H1 (cell line): Measurements from ENCODE around the gene MEF2A. TPM values are rescaled to one million over a fixed set of nuclear protein-coding genes. Genes with fewer than 3 reads are reported as not detected.

Source experiments
- CTCF ChIA-PET: fragments of 300-600 bp; sonication (Branson Sonifier 250); formaldehyde crosslinking; loops from one replicate; lab custom pipeline; 2021; ENCODE audit not compliant: partially characterized antibody; lab: Charles Lee
- POLR2A ChIA-PET: fragments of 300-600 bp; sonication (Branson Sonifier 250); formaldehyde crosslinking; loops from one replicate; lab custom pipeline; 2021; ENCODE audit warnings: inconsistent platforms; ENCODE audit not compliant: partially characterized antibody; lab: Charles Lee
- DNase-seq, 2 experiments: peaks; one replicate each; pipeline versions ENCODE4 v3.0.0 to v3.0.0-alpha.2; 2010 to 2022; ENCODE audit warnings: low spot score in 2 of 2, low read depth in 1 of 2, mixed read lengths in 1 of 2
- FAIRE-seq: peaks from 2 replicates; lab custom pipeline; 2011; peaks lifted over from hg19 to GRCh38; lab: Jason Lieb, UNC
- H2AFZ ChIP-seq: 2 replicates; pipeline ENCODE4 v1.8.1; 2012; ENCODE audit warnings: low read length, inconsistent platforms
- H2AK5ac ChIP-seq: 2 replicates; pipeline ENCODE4 v1.6.1; 2013; ENCODE audit warnings: low read depth, low read length
- H2BK120ac ChIP-seq: replicated peaks from 2 replicates; pipeline ENCODE3; 2013; ENCODE audit warnings: low read depth, low read length, inconsistent platforms
- H2BK12ac ChIP-seq: 2 replicates; pipeline ENCODE4 v1.6.1; 2013; ENCODE audit warnings: low read depth, low read length
- H2BK15ac ChIP-seq: 2 replicates; pipeline ENCODE4 v1.6.1; 2013; ENCODE audit warnings: low read length
- H2BK20ac ChIP-seq: 2 replicates; pipeline ENCODE4 v1.6.1; 2013; ENCODE audit warnings: low read length
- H2BK5ac ChIP-seq: 2 replicates; pipeline ENCODE4 v1.6.1; 2013; ENCODE audit warnings: low read depth, low read length
- H3K14ac ChIP-seq: 2 replicates; pipeline ENCODE4 v1.6.1; 2013; ENCODE audit warnings: inconsistent platforms; ENCODE audit not compliant: insufficient read length
- H3K18ac ChIP-seq: 2 replicates; pipeline ENCODE4 v1.6.1; 2013; ENCODE audit warnings: low read length; ENCODE audit errors: extremely low read depth
- H3K23ac ChIP-seq: 2 replicates; pipeline ENCODE4 v1.6.1; 2013; ENCODE audit warnings: inconsistent platforms; ENCODE audit not compliant: insufficient read length
- H3K23me2 ChIP-seq: 2 replicates; pipeline ENCODE4 v1.6.1; 2013; ENCODE audit warnings: low read depth, low read length
- H3K27ac ChIP-seq: 2 replicates; pipeline ENCODE4 v1.6.1; 2011; ENCODE audit warnings: low read depth, low read length, inconsistent platforms
- H3K27me3 ChIP-seq, 4 experiments: replicated peaks in 1 of 4; 1 replicate in 1 of 4; 2 replicates in 3 of 4; pipeline versions ENCODE4 v1.6.1 to v1.8.1; 2011 to 2013; ENCODE audit warnings: low read length in 3 of 4, mild to moderate bottlenecking in 3 of 4, inconsistent platforms in 2 of 4, mixed read lengths in 2 of 4, moderate library complexity in 1 of 4; ENCODE audit not compliant: control insufficient read depth in 3 of 4, insufficient read depth in 3 of 4; ENCODE audit errors: extremely low read depth in 1 of 4
- H3K36me3 ChIP-seq, 4 experiments: 2 replicates each; pipeline versions ENCODE4 v1.6.1 to v1.8.1; 2011 to 2013; ENCODE audit warnings: mild to moderate bottlenecking in 4 of 4, low read length in 3 of 4, moderate library complexity in 2 of 4, control low read depth in 1 of 4, inconsistent platforms in 1 of 4; ENCODE audit not compliant: insufficient read depth in 4 of 4, control insufficient read depth in 2 of 4
- H3K4ac ChIP-seq: replicated peaks from 2 replicates; pipeline ENCODE3; 2013; ENCODE audit warnings: low read length, low read depth, mixed read lengths, inconsistent platforms; ENCODE audit not compliant: insufficient read length
- H3K4me1 ChIP-seq, 4 experiments: replicated peaks in 1 of 4; 1 replicate in 1 of 4; 2 replicates in 3 of 4; pipeline versions ENCODE4 v1.6.1 to v1.8.1; 2011 to 2013; ENCODE audit warnings: low read length in 3 of 4, inconsistent platforms in 2 of 4, mixed read lengths in 1 of 4; ENCODE audit not compliant: insufficient read depth in 4 of 4, control insufficient read depth in 3 of 4
- H3K4me2 ChIP-seq, 2 experiments: 2 replicates each; pipeline versions ENCODE4 v1.6.1 to v1.8.1; 2011 to 2013; ENCODE audit warnings: low read depth in 2 of 2, low read length in 2 of 2, control low read depth in 1 of 2, inconsistent platforms in 1 of 2, mild to moderate bottlenecking in 1 of 2; ENCODE audit not compliant: insufficient read depth in 1 of 2
- H3K4me3 ChIP-seq, 4 experiments: fragments of 200-600, 300-600 bp in 1 of 4; sonication (generic), shearing (Covaris generic), sonication (Bioruptor Twin) in 1 of 4; 2 replicates each; pipeline versions ENCODE4 v1.5.1 to v1.8.1; 2011 to 2016; ENCODE audit warnings: low read length in 4 of 4, low read depth in 3 of 4, control low read depth in 2 of 4, inconsistent platforms in 2 of 4, mild to moderate bottlenecking in 2 of 4, mixed read lengths in 1 of 4, moderate library complexity in 1 of 4; ENCODE audit not compliant: insufficient read depth in 2 of 4; ENCODE audit errors: extremely low read depth in 1 of 4
- H3K56ac ChIP-seq: replicated peaks from 2 replicates; pipeline ENCODE3; 2013; ENCODE audit warnings: low read depth, mild to moderate bottlenecking, mixed read lengths, low read length, inconsistent platforms; ENCODE audit not compliant: insufficient read length
- H3K79me1 ChIP-seq: 2 replicates; pipeline ENCODE4 v1.6.1; 2013; ENCODE audit warnings: low read depth, low read length, control low read depth
- H3K79me2 ChIP-seq, 2 experiments: 2 replicates each; pipeline versions ENCODE4 v1.6.1 to v1.8.1; 2012 to 2013; ENCODE audit warnings: low read length in 2 of 2, mild to moderate bottlenecking in 2 of 2, inconsistent platforms in 1 of 2; ENCODE audit not compliant: insufficient read depth in 2 of 2, control insufficient read depth in 1 of 2
- H3K9ac ChIP-seq, 4 experiments: replicated peaks in 1 of 4; 1 replicate in 1 of 4; 2 replicates in 3 of 4; pipeline versions ENCODE4 v1.6.1 to v1.8.1; 2011 to 2013; ENCODE audit warnings: low read depth in 3 of 4, low read length in 3 of 4, control low read depth in 2 of 4, mild to moderate bottlenecking in 2 of 4, moderate library complexity in 2 of 4, inconsistent platforms in 1 of 4; ENCODE audit errors: extremely low read depth in 1 of 4
- H3K9me3 ChIP-seq, 2 experiments: 2 replicates each; pipeline versions ENCODE4 v1.6.1 to v1.8.1; 2012 to 2013; ENCODE audit warnings: mild to moderate bottlenecking in 2 of 2, moderate library complexity in 2 of 2, control low read depth in 1 of 2, inconsistent platforms in 1 of 2, low read depth in 1 of 2, low read length in 1 of 2, mixed read lengths in 1 of 2; ENCODE audit not compliant: insufficient read depth in 2 of 2
- H4K20me1 ChIP-seq, 2 experiments: replicated peaks in 1 of 2; 2 replicates each; pipeline versions ENCODE3 to v1.8.1; 2011 to 2013; ENCODE audit warnings: inconsistent platforms in 2 of 2, low read length in 2 of 2, mild to moderate bottlenecking in 1 of 2; ENCODE audit not compliant: insufficient read depth in 2 of 2, control insufficient read depth in 1 of 2
- H4K5ac ChIP-seq: 2 replicates; pipeline ENCODE4 v1.6.1; 2013; ENCODE audit warnings: low read length, low read depth, mixed read lengths, inconsistent platforms; ENCODE audit not compliant: insufficient read length
- H4K8ac ChIP-seq: 2 replicates; pipeline ENCODE4 v1.8.0; 2013; ENCODE audit warnings: mild to moderate bottlenecking, moderate library complexity, low read length, inconsistent platforms; ENCODE audit not compliant: insufficient read depth; ENCODE audit errors: extremely low read depth
- H4K91ac ChIP-seq: replicated peaks from 2 replicates; pipeline ENCODE3; 2013; ENCODE audit warnings: low read length, mixed read lengths, inconsistent platforms; ENCODE audit not compliant: insufficient read length
- BACH1 ChIP-seq: IDR thresholded peaks from 2 replicates; pipeline ENCODE4 v1.6.1; 2012; ENCODE audit warnings: low read length, improper control_type of control experiment
- CREB1 ChIP-seq: IDR thresholded peaks from 2 replicates; pipeline ENCODE4 v1.6.1; 2012; ENCODE audit warnings: inconsistent platforms
- MAFK ChIP-seq: IDR thresholded peaks from 2 replicates; pipeline ENCODE4 v1.6.1; 2012; ENCODE audit warnings: low read depth, mild to moderate bottlenecking, improper control_type of control experiment, low read length
- POLR2A ChIP-seq, 2 experiments: IDR thresholded peaks; 1 replicate in 1 of 2; 2 replicates in 1 of 2; pipeline ENCODE4 v1.6.1; 2011; ENCODE audit warnings: low read depth in 2 of 2, low read length in 2 of 2, mild to moderate bottlenecking in 2 of 2; ENCODE audit errors: control extremely low read depth in 1 of 2
- POLR2AphosphoS5 ChIP-seq: IDR thresholded peaks from 2 replicates; pipeline ENCODE4 v1.6.1; 2011; ENCODE audit warnings: low read depth, low read length
- RBBP5 ChIP-seq: IDR thresholded peaks from 2 replicates; pipeline ENCODE4 v1.7.1; 2012; ENCODE audit warnings: low read depth, mild to moderate bottlenecking, inconsistent platforms, low read length, moderate library complexity, borderline replicate concordance
- TAF1 ChIP-seq: IDR thresholded peaks from 2 replicates; pipeline ENCODE4 v1.6.1; 2011; ENCODE audit warnings: mild to moderate bottlenecking, low read depth, low read length
- TBP ChIP-seq: IDR thresholded peaks from 2 replicates; pipeline ENCODE4 v1.6.1; 2011; ENCODE audit warnings: low read depth, low read length, improper control_type of control experiment
- WGBS, 2 experiments: shearing (Covaris generic) in 1 of 2; methylation state at CpG; one replicate each; pipeline versions ENCODE4 v1.1.6 to v1.1.7; 2013 to 2015; ENCODE audit warnings: low lambda C conversion rate in 2 of 2, mixed read lengths in 2 of 2, inconsistent platforms in 1 of 2, low coverage in 1 of 2, missing lambda C conversion rate in 1 of 2; ENCODE audit not compliant: insufficient replicate concordance in 2 of 2, insufficient coverage in 1 of 2, insufficient read length in 1 of 2; ENCODE audit errors: extremely low coverage in 1 of 2, missing lambda C conversion rate in 1 of 2; 5-methylcytosine and 5-hydroxymethylcytosine counted together
- polyA plus RNA-seq, 7 experiments: library from polyadenylated mRNA; depleted of rRNA in 3 of 7; stranded (reverse) in 5 of 7; unstranded in 2 of 7; fragments of >200 nt in 5 of 7; fragments of 200-250 nt in 2 of 7; gene quantifications; 1 replicate in 5 of 7; 2 replicates in 1 of 7; 4 replicates in 1 of 7; pipeline versions ENCODE4 v1.2.1 to v1.2.3, GENCODE V29; 2011 to 2013; ENCODE audit warnings: missing spikeins in 2 of 7, mixed read lengths in 2 of 7
- total RNA-seq: library from RNA; stranded (reverse); fragmentation: NEBNext Ultra II Directional; extraction: Animal tissue kit (Norgen Biotek cat#: 25700); gene quantifications from 2 replicates; pipeline ENCODE4 v1.2.1, GENCODE V29; 2021
- TF ChIP-seq, protein P1 (sequence below): IDR thresholded peaks from 2 replicates; pipeline ENCODE4 v1.6.1; 2012; ENCODE audit warnings: inconsistent platforms

The MEF2A gene
- total and polyA plus RNA-seq, 2 of the 8 experiments (the other 6 are each of a cell fraction or from before 2014, with no cell fraction given) = 15.6 to 22.5 TPM

- peaks cover 0 to 3% of the 10 kb centered on the region in 2 experiments for H4K20me1 ChIP-seq
- peak within 1 kb of the TSS; percentile 62 for H3K56ac ChIP-seq
- no peaks in the 10 kb centered on the region for H3K79me1 ChIP-seq
- no peak within 1 kb of the TSS for H2AK5ac ChIP-seq
- no peak within 1 kb of the TSS for H2BK120ac ChIP-seq
- no peak within 1 kb of the TSS for H3K14ac ChIP-seq
- H3K4ac ChIP-seq = peak within 1 kb of the TSS; percentile 89
- H3K79me2 ChIP-seq = no peaks in the 10 kb centered on the region
- peak within 1 kb of the TSS; percentile 78; the same call in 1 of the 2 replicates for H2BK5ac ChIP-seq
- POLR2A ChIA-PET = interaction anchor here (0.7 to 2.5 kb wide), 5 partner anchors 8 to 452 kb away, joined by 3 to 11 read pairs (median 3); no protein-coding TSS in a partner anchor
- peak within 1 kb of the TSS; percentile 95; the same call in 1 of the 2 replicates for H2AFZ ChIP-seq
- DNase-seq (peak; percentile 85 to 97), FAIRE-seq (no peak)
- H2BK20ac ChIP-seq = no peak within 1 kb of the TSS
- H3K23ac ChIP-seq = no peak within 1 kb of the TSS
- 21% methylated on average over 40 of the region's 69 CpGs; no CpG with 5 or more reads in 1 of the 2 experiments for WGBS, 2 experiments
- peak within 1 kb of the TSS; percentile 38 for H3K18ac ChIP-seq
- CTCF ChIA-PET = interaction anchor here (0.8 to 12.7 kb wide), 6 partner anchors 21 to 465 kb away, joined by 3 to 92 read pairs (median 3); no protein-coding TSS in a partner anchor
- peak within 1 kb of the TSS; percentile 70 to 88 (median 75) for H3K4me3 ChIP-seq
- H3K27me3 ChIP-seq = peaks cover 0 to 10% (median 3%) of the 10 kb centered on the region in 4 experiments; a peak in 4 of 7 replicates
- no peak within 1 kb of the TSS for H2BK15ac ChIP-seq
- peak within 1 kb of the TSS; percentile 83 for H3K27ac ChIP-seq
- H4K91ac ChIP-seq = no peak within 1 kb of the TSS
- H3K4me2 ChIP-seq = peak within 1 kb of the TSS; percentile 79 to 87
- peaks cover 2 to 23% (median 6%) of the 10 kb centered on the region in 4 experiments; a peak in 5 of 7 replicates for H3K4me1 ChIP-seq
- peaks cover 0 to 4% (median 2%) of the 10 kb centered on the region in 4 experiments; a peak in 3 of 8 replicates for H3K36me3 ChIP-seq
- H4K5ac ChIP-seq = peak within 1 kb of the TSS; percentile 85
- H3K23me2 ChIP-seq = peaks cover 8% of the 10 kb centered on the region; the same call in 1 of the 2 replicates
- peak within 1 kb of the TSS; percentile 45 to 58 (median 54); a peak in 5 of 7 replicates for H3K9ac ChIP-seq
- no peaks in the 10 kb centered on the region for H3K9me3 ChIP-seq
- H2BK12ac ChIP-seq = no peak within 1 kb of the TSS
- H4K8ac ChIP-seq = peak within 1 kb of the TSS; percentile 95; the same call in 1 of the 2 replicates
- TF ChIP-seq RBBP5 (no peak), POLR2AphosphoS5 (peak; percentile 68; the same call in 1 of the 2 replicates), BACH1 (peak; percentile 87), CREB1 (peak; percentile 40; the same call in 1 of the 2 replicates), POLR2A (IDR thresholded peaks at IDR 0.05; ENCODE audit: control extremely low read depth in 1 of 2, low read depth in 2 of 2, low read length in 2 of 2) (peak in 1 of 2 experiments; percentile 81; a peak in 2 of 3 replicates), TAF1 (peak; percentile 71), TBP (peak; percentile 53; the same call in 1 of the 2 replicates), MAFK (peak; percentile 13; the same call in 1 of the 2 replicates)
- TF ChIP-seq, protein P1, sequence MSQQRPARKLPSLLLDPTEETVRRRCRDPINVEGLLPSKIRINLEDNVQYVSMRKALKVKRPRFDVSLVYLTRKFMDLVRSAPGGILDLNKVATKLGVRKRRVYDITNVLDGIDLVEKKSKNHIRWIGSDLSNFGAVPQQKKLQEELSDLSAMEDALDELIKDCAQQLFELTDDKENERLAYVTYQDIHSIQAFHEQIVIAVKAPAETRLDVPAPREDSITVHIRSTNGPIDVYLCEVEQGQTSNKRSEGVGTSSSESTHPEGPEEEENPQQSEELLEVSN = no peak
These were observed 167.7 kb downstream of the MEF2A start, which contains the start of gene LYSMD4 for GRCh38 chr15:99733268-99734039. TSS of gene LYSMD4 (minus strand) at chr15:99733437. CDS start at chr15:99731999, 1,438 bp downstream.
